Testis (tissue), 2 donors: Measurements from ENCODE around the gene POLD2.

Experiments
- POLR2A ChIP-seq: fragments of 450-650 bp; IDR thresholded peaks from one replicate; pipeline ENCODE4 v1.6.1; 2017; ENCODE audit warnings: antibody characterized with exemption, mild to moderate bottlenecking, moderate library complexity
- TF ChIP-seq, protein P1 (sequence below), 3 experiments: fragments of 450-650 bp in 2 of 3; fragments of 200-600 bp in 1 of 3; sonication (generic) in 1 of 3; IDR thresholded peaks; one replicate each; pipeline ENCODE4 v1.5.1; 2016 to 2019; ENCODE audit warnings: antibody characterized with exemption in 3 of 3, mild to moderate bottlenecking in 2 of 3, moderate library complexity in 1 of 3

GRCh38 chr7:44073664-44074348, 49.5 kb downstream of the POLD2 start:
- TF ChIP-seq POLR2A, result no peak
- TF ChIP-seq, protein P1, sequence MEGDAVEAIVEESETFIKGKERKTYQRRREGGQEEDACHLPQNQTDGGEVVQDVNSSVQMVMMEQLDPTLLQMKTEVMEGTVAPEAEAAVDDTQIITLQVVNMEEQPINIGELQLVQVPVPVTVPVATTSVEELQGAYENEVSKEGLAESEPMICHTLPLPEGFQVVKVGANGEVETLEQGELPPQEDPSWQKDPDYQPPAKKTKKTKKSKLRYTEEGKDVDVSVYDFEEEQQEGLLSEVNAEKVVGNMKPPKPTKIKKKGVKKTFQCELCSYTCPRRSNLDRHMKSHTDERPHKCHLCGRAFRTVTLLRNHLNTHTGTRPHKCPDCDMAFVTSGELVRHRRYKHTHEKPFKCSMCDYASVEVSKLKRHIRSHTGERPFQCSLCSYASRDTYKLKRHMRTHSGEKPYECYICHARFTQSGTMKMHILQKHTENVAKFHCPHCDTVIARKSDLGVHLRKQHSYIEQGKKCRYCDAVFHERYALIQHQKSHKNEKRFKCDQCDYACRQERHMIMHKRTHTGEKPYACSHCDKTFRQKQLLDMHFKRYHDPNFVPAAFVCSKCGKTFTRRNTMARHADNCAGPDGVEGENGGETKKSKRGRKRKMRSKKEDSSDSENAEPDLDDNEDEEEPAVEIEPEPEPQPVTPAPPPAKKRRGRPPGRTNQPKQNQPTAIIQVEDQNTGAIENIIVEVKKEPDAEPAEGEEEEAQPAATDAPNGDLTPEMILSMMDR (IDR thresholded peaks at IDR 0.05), result no peak
